Measurements from ENCODE around the gene DLGAP1.
"Not testable (repeated sequence)": the region's sequence is repeated elsewhere in the genome, so short reads cannot be mapped to it uniquely, and the experiment has no call there.

The DLGAP1 gene

GRCh38 chr18:3706279-3707097 lies 748.6 kb downstream of the DLGAP1 start:
- TF ChIP-seq JUND (IDR thresholded peaks at IDR 0.05; ENCODE audit: low read depth) = no peak
- no peak for DNase-seq (ENCODE audit: low read depth in 1 of 2, low spot score in 1 of 2)
- in situ Hi-C loops (cut with HindIII; ENCODE audit: low pct_unique_long_range_greater_than_20kb, low sequenced_read_pairs) = no loop called here

DNA sequence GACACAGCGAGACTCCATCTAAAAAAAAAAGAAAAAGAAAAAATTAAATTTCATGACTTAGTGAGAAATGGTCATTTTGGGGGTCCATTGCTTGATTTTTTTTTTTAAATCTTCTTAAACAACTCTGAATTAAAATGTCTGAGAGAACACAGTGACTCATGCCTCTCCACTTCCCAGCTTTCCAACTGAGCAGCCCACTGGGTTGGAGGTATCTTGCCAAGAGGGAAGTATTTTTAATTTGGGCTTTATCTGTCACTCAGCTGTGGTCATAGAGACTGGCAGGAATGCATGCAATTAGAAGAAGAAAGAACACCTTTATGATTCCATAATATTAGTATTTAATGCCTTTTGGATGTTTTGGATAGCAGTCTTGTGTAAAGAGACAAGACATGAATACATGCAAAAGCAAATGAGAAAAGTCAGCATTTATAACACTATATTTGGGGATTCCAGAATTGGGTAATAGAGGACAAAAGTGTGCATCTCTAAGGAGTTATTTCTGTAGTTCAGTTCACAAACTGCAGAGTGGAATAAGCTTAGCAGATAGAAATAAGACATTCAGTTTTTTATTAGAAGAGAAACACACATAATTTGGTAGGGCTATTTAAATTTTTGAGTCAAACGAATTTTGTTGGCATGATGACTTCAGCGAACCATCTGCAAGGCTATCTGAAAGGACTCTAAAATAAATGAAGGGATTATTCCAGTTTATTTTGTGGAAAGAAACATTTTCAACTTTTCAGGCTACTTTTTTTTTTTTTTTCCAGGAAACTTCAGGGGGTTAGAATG lies 750.4 kb downstream of the DLGAP1 start:
- in situ Hi-C loops (cut with HindIII; ENCODE audit: low pct_unique_long_range_greater_than_20kb, low sequenced_read_pairs) = no loop called here
- DNase-seq (ENCODE audit: low read depth in 1 of 2, low spot score in 1 of 2) = no peak
- TF ChIP-seq JUND (IDR thresholded peaks at IDR 0.05; ENCODE audit: low read depth) = no peak

DNA sequence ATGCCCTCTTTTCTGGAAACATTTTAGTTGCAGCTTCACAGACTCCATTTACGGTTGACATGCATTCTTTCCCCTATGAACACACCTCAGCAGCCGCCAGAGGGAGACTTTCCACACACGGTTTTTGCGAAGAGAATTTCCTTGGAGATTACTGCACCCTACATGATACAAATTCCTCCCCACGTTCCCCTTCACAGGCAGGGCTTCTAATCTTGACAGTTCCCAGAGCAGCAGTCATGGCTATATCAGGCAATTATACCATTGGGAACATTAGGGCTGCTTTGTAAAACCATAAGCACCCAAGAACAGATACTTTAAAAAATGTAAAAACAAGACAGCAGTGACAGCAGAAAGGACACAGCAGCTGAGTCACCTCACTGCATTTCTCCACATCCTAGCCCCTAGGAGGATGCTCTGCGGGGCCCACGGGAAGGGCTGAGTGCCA lies 751.4 kb downstream of the DLGAP1 start:
- DNase-seq (ENCODE audit: low read depth in 1 of 2, low spot score in 1 of 2) = peak; percentile 28 to 71
- in situ Hi-C loops (cut with HindIII; ENCODE audit: low pct_unique_long_range_greater_than_20kb, low sequenced_read_pairs) = no loop called here

GRCh38 chr18:3699707-3700567 lies 755.2 kb downstream of the DLGAP1 start:
- DNase-seq (ENCODE audit: low read depth in 1 of 2, low spot score in 1 of 2) = peak in 1 of 2 experiments; percentile 19
- in situ Hi-C loops (cut with HindIII; ENCODE audit: low pct_unique_long_range_greater_than_20kb, low sequenced_read_pairs) = not testable (repeated sequence)

More for the DNA sequence above, 751.4 kb downstream of the DLGAP1 start:
- no peak for TF ChIP-seq JUND (IDR thresholded peaks at IDR 0.05; ENCODE audit: low read depth)

DNA sequence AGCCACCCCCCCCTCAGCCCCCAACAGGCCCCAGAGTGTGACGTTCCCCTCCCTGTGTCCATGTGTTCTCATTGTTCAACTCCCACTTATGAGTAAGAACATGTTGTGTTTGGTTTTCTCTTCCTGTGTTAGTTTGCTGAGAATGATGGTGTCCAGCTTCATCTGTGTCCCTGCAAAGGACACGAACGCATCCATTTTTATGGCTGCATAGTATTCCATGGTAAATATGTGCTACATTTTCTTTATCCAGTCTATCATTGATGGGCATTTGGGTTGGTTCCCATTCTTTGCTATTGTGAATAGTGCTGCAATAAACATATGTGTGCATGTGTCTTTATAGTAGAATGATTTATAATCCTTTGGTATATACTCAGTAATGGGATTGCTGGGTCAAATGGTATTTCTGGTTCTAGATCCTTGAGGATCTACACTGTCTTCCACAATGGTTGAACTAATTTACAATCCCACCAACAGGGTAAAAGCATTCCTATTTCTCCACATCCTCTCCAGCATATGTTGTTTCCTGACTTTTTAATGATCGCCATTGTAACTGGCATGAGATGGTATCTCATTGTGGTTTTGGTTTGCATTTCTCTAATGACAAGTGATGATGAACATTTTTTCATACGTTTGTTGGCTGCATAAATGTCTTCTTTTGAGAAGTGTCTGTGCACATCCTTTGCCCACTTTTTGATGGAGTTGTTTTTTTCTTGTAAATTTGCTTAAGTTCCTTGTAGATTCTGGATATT lies 760.9 kb downstream of the DLGAP1 start:
- in situ Hi-C loops (cut with HindIII; ENCODE audit: low pct_unique_long_range_greater_than_20kb, low sequenced_read_pairs); DNase-seq (ENCODE audit: low read depth in 1 of 2, low spot score in 1 of 2): not testable (repeated sequence)

DNA sequence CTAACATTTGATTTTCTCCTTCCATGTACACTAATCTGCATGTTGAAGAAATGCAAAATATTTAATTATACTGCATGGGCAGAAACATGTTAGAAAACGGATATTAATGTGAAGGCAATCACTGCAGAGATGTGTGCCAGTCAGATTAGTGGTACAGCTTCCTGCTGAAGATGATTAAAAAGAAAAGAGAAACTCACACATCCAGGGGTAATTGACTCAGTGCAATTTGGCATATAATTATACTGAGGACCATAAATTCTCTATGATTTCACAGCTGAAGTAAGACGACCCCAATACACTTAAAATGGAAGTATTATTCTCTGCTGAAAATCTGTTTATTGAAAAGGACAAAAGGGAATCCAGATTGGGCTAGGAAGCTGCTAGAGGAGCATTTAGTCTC lies 761.7 kb downstream of the DLGAP1 start:
- no peak for TF ChIP-seq JUND (IDR thresholded peaks at IDR 0.05; ENCODE audit: low read depth)
- no peak for DNase-seq (ENCODE audit: low read depth in 1 of 2, low spot score in 1 of 2)
- in situ Hi-C loops (cut with HindIII; ENCODE audit: low pct_unique_long_range_greater_than_20kb, low sequenced_read_pairs) = no loop called here

DNA sequence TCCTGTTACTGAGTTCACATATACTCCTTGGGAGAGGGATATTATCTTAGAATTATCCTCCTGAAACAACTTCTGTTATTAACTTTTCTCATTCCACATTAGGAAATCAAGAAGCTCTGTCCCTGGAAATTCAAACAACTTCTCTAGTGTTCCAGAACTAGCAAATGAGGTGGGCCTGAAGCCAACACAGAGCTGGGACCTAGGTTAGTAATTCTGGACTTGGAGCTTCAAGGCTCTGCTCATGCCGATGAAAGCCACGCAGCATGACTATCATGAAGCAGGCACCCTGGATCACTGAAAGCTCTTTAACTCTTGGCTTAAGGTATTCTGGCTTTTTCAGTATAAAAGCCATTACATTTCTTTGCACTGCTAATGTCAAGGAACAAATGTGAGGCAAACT lies 762.4 kb downstream of the DLGAP1 start:
- in situ Hi-C loops (cut with HindIII; ENCODE audit: low pct_unique_long_range_greater_than_20kb, low sequenced_read_pairs) = no loop called here
- no peak for DNase-seq (ENCODE audit: low read depth in 1 of 2, low spot score in 1 of 2)
- TF ChIP-seq JUND (IDR thresholded peaks at IDR 0.05; ENCODE audit: low read depth) = no peak

DNA sequence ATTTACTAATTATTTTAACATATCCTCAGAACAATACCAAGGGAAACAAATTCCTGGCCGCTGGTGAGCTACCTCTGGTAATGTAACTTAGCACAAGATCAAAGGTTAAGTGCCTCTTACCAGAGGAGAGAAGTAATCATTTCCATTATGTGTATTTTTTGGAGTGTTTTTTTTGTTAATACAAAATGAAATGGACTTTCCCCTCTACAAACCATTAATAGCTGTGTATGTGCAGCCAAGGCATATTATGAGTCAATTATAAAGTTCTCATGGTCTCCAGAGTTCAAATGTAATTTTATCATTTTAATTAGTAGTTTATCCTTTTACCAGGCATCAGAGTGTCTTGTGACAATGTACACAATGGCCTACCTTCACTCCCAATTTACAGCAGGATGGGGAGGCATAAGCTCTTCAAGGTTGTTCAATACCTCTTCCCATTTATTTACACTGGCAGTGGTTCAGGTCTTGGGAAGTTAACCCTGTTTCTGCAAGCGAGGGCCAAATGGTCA lies 762.9 kb downstream of the DLGAP1 start:
- no peak for TF ChIP-seq JUND (IDR thresholded peaks at IDR 0.05; ENCODE audit: low read depth)
- DNase-seq (ENCODE audit: low read depth in 1 of 2, low spot score in 1 of 2) = no peak
- in situ Hi-C loops (cut with HindIII; ENCODE audit: low pct_unique_long_range_greater_than_20kb, low sequenced_read_pairs) = no loop called here

GRCh38 chr18:3691705-3692104 lies 763.4 kb downstream of the DLGAP1 start:
- no peak for TF ChIP-seq JUND (IDR thresholded peaks at IDR 0.05; ENCODE audit: low read depth)
- DNase-seq (ENCODE audit: low read depth in 1 of 2, low spot score in 1 of 2) = no peak
- in situ Hi-C loops (cut with HindIII; ENCODE audit: low pct_unique_long_range_greater_than_20kb, low sequenced_read_pairs) = no loop called here

DNA sequence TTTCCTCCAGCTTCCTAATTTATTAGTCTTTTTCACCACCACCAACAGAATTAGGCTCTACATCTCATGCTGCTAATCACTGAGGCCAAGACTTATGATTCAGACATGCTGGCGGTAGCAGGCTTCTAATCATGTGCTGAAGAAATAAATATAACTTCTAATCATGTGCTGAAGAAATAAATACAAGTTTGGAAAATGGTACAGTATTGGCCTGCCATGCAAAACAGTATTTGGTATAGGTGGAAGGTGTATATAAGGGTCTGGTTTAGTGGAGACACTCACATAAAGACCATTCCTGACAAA lies 764.4 kb downstream of the DLGAP1 start:
- in situ Hi-C loops (cut with HindIII; ENCODE audit: low pct_unique_long_range_greater_than_20kb, low sequenced_read_pairs) = no loop called here
- TF ChIP-seq JUND (IDR thresholded peaks at IDR 0.05; ENCODE audit: low read depth) = no peak

DNA sequence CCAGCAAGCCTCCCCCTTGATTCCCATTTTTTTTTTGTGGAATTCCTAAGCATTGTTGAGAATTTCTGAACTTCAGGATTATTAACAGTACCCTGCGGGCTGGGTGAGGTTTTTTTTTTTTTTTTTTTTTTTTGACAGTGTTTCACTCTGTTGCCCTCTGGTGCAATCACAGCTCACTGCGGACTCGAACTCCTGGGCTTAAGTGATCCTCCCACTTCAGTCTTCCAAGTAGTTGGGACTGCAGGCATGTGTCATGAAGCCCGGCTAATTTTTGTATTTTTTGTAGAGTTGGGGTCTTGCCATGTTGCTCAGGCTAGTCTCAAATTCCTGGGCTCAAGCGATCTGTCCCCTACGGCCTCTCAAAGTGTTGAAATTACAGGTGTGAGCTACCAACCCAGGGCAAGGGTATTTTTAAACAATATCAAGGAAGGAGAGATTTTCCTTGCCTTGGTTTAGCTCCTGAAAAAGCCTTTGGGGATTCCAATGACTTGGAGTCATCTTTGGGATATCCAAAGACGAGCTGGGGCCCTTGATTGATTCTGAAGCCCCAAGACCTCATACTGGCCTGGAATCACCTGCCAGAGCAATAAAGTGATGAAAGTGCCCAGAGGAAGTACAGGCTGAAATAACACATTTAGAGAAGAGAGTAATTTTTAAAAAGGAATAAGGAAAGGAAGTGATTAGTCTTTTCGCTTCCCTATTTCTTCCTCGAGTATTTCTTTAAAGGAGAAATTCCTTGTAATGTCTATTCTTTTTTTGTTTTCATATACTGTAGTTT lies 764.9 kb downstream of the DLGAP1 start:
- DNase-seq (ENCODE audit: low read depth in 1 of 2, low spot score in 1 of 2) = no peak
- no peak for TF ChIP-seq JUND (IDR thresholded peaks at IDR 0.05; ENCODE audit: low read depth)
- in situ Hi-C loops (cut with HindIII; ENCODE audit: low pct_unique_long_range_greater_than_20kb, low sequenced_read_pairs) = no loop called here

More for the DNA sequence above, 764.4 kb downstream of the DLGAP1 start:
- no peak for DNase-seq (ENCODE audit: low read depth in 1 of 2, low spot score in 1 of 2)

All from T47D (cell line).